GM18517 (cell line): ENCODE results near the gene NDUFA1.
"Not testable (repeated sequence)": the region's sequence is repeated elsewhere in the genome, so short reads cannot be mapped to it uniquely, and the experiment has no call there.

ENCODE experiments used
- ATAC-seq: cut with Tn5 transposase; IDR thresholded peaks from one replicate; pipeline ENCODE4 v1.9.1; 2021; ENCODE audit warnings: mild to moderate bottlenecking, moderate library complexity; ENCODE audit not compliant: unreplicated experiment

The NDUFA1 gene

GRCh38 chrX:119871599-119872395 lies at the start of gene NDUFA1, which contains the start of gene RNF113A:
TSS of gene NDUFA1 (plus strand) at chrX:119871832. CDS start at chrX:119871912, 80 bp downstream.
TSS of gene RNF113A (minus strand) at chrX:119871733. CDS start at chrX:119871613, 120 bp downstream.
- peak; percentile 90 for ATAC-seq

GRCh38 chrX:119824221-119824620 lies 47.4 kb upstream of the NDUFA1 start:
- ATAC-seq = not testable (repeated sequence)

- ATAC-seq = no peak
Observed at GRCh38 chrX:119826399-119826959, 45.2 kb upstream of the NDUFA1 start.

- no peak for ATAC-seq
Observed at GRCh38 chrX:119828446-119828845, 43.2 kb upstream of the NDUFA1 start.

- no peak for ATAC-seq
Observed at GRCh38 chrX:119833905-119834304, 37.7 kb upstream of the NDUFA1 start.

- ATAC-seq = peak; percentile 96
Observed at GRCh38 chrX:119852382-119853353, 19.0 kb upstream of the NDUFA1 start, which contains the start of gene UPF3B. TSS of gene UPF3B (minus strand) at chrX:119852963. CDS start at chrX:119852928, 35 bp downstream.

- ATAC-seq = no peak
Observed at GRCh38 chrX:119853444-119853843, 18.2 kb upstream of the NDUFA1 start.

- no peak for ATAC-seq
Observed at GRCh38 chrX:119870626-119871131, 953 bp upstream of the NDUFA1 start.

GRCh38 chrX:119871245-119871598 lies 410 bp upstream of the NDUFA1 start:
- ATAC-seq = peak; percentile 44

- ATAC-seq = no peak
Observed at GRCh38 chrX:119878740-119879139, 7.1 kb downstream of the NDUFA1 start.

GRCh38 chrX:119880076-119880475 lies 8.4 kb downstream of the NDUFA1 start:
- no peak for ATAC-seq

- ATAC-seq = peak; percentile 75
Observed at GRCh38 chrX:119880552-119881437, 9.2 kb downstream of the NDUFA1 start.

- no peak for ATAC-seq
Observed at GRCh38 chrX:119885554-119886428, 14.2 kb downstream of the NDUFA1 start.

GRCh38 chrX:119887721-119888425 lies 16.2 kb downstream of the NDUFA1 start:
- ATAC-seq = no peak

GRCh38 chrX:119890626-119891025 lies 19.0 kb downstream of the NDUFA1 start:
- not testable (repeated sequence) for ATAC-seq

GRCh38 chrX:119891961-119892692 lies 20.5 kb downstream of the NDUFA1 start:
- ATAC-seq = not testable (repeated sequence)

- ATAC-seq = no peak
Observed at GRCh38 chrX:119895843-119896326, 24.3 kb downstream of the NDUFA1 start, which contains the start of gene AKAP14. TSS of gene AKAP14 (plus strand) at chrX:119895893. CDS start at chrX:119903224, 7,331 bp downstream.
